Activated CD8-positive, alpha-beta memory T cell treated with anti-CD3 and anti-CD28 coated beads for 24 hours (primary cell): ENCODE results near the gene KIF6.

Source experiments
- DNase-seq: peaks from one replicate; pipeline ENCODE4 v3.0.0-alpha.2; 2020

Gene KIF6

DNA sequence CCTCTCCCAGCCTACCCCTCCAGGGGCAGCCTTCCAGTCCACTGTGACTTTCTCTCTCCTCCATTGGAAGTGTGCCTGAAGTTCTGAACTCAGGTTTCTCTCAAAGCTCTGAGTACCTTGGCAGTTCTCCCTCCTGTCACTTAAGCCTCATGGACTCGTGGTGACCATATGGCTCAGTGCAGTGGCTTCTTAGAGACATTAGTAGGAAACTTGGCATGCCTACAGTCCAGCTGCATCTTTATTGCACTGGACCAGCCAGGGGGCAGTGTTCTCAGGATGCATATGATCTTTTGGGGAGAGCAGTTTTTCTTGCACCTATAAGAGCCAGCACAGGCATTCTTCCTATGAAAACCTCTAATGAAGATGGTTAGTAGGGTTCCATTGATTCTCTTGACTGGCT lies 355.2 kb downstream of the KIF6 start:
- DNase-seq = peak; percentile 26

DNA sequence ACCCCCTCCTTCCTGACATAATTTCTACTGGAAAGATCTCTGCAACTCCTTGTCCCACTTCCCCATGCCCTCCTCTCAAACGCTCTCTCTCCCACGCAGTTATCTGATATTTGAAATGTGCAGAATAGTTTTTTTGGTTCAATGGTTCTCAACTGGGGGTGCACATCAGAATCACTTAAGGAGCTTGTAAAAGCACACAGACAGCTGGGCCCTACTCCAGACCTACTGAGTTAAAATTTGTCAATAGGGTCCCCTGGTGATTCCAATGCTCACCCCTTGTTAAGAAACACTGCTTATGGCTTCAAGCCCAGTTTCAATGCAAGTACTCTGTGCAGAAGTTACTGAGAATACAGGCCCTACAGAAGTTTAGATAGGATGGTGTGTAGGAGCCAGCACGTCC lies 357.5 kb downstream of the KIF6 start:
- no peak for DNase-seq

DNA sequence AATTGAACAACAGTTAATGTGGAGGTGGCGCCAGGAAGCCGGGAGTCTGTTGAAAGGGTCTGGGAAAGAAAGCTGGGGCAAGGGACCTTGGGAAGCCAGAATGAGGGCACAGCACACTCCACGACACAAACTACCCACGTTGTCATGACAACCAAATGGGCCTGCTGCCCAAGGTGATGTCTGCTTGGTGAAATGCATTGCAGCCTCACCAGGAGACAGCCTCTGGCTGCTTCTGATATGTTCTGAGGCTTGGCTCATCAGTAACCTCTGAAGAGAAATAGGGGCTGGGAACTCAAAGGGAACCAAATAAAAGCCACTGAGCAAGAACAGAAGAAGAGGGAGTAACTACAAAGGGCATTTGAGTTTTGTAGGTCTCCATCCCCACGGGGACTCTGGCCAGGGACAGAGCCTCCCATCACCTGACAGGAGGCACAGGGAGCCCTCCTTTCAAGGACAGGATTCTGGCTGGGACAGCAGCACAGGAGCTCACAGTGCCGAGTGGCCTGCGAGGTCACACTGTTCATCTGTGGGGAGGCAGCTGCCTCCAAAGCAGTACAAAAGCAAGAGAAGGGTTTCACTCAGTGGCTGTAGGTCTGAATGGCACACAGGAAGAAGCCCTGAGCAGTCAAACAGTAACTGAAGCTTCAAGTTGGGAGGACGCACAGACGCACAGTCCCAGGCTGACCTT lies 358.1 kb downstream of the KIF6 start:
- peak; percentile 40 for DNase-seq

DNA sequence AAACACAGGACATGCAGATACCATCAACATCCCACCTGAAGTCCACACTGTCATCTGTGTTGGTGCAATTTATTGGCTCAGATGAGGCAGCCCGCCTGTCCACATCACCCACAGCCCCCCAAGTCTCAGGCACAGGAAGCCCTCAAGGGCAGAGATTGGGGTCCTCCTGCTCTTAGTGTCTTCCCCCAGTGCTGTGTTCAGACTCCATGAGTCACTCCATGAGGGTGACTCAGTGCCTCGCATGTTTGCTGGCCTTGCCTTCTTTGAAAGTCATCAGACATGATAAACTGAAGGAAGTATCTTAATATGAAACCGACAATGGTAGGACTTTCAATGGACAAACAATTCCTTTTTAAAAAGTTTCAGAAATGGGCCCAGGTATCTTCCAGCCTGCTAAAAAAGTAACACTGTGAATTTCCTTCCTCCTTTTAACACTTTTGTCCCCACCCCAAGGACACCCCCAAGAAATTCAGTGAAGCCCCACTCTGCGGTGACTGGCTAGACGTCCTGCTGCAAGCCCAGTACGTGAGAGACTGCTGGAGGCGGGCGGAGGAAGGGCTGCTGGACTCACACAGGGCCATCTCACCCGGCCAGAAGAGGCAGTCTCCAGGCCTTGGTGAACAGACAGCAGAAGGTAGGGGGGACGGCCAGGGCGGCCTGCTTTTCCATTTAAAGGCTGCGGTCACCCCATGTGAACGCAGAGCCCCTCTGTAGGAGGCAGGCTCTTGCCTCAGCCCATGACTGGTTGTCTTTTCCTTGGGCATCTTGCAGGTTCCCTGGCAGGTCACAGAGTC lies 359.7 kb downstream of the KIF6 start:
- DNase-seq = peak; percentile 30

DNA sequence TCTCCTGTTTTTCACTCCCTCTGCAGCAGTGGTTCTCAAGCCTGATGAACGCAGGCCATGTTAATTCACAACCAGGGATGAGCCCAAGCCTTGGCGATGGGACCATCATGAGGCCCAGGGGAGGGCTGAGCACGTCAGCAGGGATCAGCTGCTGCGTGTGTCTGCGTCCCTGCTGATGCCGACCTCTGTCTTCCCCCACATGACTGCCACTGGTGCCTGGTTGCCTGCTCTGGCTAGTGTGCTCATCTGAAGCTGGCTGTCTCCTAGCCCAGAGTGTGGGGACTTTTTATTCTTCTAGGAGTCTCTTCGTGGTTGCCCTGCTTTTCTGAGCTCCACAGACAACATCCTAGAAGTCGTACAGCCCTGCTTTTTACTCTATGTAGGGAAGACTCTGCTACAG lies 361.9 kb downstream of the KIF6 start:
- DNase-seq = no peak

DNA sequence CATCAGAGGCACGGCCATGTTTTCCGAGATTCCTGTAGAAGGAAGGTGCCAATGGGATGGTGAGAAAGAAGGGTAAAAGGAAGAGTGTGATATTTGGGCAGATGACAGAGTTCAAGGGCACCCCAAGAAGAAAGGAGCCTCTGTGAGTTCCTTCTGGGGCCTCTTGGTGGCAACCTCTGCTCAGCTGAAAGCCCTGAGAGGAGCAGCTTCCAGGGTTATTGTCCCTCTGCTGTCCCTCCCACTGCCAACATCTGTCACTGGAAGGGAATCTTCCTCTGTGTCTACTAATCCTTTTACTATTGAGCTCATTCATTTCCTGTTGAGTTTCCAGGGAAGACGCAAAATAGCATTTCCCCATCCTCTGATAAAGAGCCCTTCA lies 362.7 kb downstream of the KIF6 start:
- DNase-seq = no peak

DNA sequence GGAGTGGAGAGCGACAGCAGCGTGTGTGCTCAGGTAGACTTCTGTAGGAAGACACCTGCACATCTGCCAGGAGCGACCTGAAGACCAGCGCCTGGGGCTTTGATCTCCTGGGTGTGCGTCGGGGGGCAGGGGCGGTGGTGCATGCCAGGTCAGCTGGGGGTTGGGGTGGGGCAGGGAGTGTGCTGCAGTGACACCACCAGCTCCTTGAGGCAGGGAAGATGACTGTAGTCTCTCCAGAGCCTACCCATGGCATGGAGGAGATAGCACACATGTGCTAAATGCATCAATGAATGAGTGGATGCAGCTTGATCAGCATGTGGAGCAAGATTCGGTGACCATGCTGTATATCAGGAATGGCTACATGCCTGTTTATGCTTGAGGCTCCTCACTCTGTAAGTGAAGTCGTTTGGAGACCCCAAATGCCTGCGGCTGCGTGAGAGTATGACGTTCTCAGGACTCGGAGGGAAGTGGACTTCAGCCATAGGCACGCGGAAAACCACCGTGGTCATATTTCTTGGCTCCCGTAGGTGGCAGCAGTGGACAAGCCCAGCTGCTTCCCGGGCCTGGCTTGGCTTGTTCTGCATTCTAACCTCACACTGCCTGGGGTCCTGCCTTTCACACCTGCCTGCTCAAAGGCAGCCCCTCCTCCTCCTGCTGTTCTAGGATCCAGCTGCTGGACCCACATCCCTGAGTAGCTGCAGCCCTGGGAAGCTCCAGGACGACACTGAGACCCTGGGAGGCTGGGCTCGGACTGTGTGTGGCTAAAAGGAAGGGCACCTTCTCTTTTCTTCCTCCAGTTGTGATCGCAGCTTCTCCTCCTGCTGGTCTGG lies 363.3 kb downstream of the KIF6 start:
- peak; percentile 76 for DNase-seq

DNA sequence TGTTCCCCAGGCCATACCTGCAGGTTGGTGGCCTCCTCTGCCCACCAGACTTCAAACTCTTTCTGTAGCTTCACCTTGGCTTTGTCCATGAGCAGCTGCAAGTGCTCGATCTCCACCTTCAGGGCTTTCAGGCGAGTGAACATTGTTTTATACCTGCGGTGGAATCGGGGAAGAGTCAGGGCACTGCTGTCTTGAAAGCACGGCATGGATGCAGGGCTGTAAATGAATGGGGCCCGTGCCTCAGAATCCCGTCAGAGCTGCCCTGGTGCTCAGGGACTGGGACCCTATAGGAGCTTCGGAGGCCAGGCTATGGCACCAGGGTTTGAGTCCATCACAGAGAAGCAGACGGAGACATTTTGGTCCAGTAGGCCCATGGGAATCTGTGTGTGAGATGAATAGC lies 364.8 kb downstream of the KIF6 start:
- DNase-seq = no peak

DNA sequence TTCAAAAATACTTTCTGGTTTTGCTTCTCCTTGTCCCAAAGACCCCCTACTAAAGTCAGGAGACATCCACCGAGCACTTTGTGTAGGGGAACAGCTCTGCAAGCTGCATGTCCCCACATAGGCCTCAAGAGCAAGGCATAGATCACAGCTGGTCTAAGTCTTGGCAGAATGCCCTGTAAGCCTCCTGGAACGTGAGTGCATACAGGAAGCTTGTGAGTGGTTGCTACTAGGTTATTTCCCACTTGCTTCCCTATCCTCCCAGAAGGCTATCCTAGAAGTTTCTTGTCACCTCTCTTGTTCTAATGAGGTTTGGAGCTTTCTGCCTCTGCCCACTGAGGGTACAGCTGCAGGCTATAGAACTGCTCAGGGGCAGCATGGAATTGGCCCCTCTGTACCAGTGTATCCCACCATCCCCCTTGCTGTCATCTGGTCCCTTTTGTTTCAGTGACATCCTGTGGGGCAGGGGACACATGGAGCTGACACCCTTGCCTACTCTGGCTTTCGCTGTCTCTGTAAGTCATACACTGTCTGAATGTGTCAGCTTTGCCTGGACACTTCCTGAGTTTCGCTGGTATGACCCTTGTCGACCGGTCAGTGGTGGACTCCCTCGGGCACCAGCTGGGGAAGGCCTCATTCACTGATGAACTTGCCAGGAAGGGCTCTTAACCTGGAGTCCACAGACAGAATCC lies 367.1 kb downstream of the KIF6 start:
- no peak for DNase-seq

DNA sequence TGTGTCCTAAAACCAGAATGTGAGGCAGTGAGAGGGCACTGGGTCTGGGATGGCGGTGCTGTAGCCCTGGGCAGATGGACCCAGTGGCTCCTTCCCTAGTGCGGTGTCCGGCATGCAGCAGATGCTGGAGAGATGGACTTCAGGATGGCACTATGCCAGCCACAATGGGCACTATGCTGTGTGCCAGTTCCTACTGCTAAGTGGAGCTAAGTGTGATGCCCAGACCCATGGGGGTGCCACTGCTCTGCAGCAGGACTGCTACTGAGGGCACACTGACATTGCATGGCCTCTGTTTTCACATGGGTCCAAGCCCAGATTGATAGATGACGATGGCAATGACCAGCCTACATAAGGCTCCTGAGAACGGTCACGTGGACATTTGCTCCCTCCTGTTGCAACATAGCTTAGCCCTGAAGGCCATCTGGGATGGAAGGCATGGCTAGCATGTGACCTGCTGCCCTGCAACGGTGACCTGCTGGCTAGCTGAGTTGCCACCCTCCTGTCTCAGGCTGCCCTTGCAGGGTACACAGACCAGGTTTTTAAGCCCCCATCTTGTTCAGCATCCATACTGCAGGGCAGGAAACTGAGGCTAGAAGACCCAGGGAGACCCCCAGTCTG lies 371.4 kb downstream of the KIF6 start:
- DNase-seq = no peak

DNA sequence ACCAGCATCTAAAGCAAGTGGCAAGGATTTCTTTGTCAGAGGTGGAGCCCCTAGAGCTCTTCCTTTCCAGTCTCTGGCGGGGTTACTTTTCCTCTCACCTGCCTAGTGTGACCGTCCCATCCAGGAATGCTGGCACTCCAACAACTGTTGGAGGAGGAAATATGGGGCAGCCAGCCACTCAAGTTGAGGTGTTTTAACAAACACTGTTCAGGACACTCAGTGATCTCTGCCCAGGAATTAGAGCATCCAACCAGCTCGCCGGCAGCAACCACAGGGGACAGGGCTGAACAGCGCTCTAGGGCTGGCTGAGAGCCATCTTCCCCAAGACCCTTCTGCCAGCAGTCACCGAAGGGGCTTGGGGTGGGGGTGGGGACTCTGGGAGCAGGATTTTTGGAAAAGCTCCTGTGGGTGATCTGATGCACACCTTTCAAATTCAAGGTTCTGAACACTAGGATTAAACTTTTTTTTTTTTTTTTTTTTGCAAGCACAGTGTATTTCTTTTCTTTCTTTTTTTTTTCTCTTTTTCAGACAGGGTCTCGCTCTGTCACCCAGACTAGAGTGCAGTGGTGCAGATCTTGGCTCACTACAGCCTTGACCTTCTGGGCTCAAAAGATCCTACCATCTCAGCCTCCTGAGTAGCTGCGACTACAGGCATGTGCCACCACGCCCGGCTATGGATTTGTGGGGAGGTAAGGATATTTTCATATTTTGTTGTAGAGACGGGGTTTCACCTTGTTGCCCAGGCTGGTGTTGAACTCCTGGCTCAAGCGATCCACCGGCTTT lies 374.3 kb downstream of the KIF6 start:
- no peak for DNase-seq

DNA sequence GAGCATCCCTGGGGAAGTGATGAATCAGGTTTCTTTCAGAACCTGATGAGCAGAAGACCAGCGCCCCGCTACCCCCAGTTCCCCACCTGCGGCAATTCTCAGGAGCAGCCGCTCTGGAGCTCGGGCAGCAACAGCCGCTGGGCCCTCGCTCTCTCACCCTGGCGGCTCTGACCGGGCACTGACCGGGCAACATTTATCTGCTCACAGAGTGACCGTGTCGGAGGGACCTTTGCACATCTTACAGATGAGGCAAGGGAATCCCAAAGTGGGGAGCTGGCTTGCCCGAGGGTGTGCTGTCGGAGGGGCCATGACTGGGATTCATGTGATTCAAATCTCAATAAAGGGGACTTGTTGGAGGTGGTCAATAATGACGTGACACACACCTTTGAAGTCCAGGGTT lies 376.5 kb downstream of the KIF6 start:
- DNase-seq = no peak

DNA sequence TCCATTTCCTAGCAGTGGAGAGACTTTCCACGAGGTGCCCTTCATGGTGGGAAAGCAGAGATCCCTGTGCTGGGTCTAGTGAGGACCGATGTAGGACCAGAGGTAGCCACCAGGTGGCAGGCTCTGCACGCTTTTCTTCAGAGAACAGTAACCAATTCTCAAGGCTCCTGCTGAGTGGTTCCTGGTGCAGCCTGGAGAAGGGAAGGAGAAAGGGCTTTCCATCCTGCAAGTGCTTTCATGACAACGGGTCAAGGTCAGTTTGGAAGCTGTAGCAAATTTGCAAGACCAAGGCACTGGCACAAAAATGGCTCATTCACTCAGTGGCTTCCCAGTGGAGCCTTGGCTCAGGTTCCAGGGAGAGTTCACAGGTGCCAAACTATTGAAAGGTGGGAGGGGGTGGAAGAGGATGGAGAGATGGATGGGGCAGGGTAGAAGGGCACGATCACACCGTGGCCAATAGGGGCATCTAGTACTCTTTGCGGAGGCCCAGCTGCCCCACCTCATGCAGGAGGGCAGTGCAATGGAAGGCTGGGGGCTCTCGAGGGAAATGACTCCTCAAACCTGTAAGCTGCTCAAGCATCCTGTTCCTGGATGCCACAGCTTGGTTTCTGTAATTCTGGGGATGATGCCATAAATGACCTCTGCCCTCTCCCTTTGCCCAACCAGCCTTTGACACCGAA lies 377.2 kb downstream of the KIF6 start:
- peak; percentile 85 for DNase-seq

DNA sequence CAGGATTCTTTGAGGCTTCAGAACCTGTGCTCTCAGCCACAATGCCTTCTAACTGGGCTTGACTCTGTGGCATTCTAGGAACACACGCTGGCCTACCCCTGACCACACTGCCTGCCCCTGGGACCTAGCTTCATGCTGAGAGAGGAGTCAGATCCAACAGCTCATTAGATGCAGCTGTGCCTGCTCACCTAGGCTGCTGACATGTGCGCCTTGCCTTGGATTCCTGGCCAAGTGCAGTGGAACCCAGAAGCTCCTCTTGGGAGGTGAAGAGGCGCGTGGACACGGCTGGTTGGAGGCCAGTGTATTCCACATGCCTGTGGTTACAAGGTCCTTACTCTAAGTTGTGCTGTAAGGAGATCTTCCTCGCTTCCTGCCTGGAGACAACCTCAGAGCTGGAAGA lies 378.0 kb downstream of the KIF6 start:
- no peak for DNase-seq

DNA sequence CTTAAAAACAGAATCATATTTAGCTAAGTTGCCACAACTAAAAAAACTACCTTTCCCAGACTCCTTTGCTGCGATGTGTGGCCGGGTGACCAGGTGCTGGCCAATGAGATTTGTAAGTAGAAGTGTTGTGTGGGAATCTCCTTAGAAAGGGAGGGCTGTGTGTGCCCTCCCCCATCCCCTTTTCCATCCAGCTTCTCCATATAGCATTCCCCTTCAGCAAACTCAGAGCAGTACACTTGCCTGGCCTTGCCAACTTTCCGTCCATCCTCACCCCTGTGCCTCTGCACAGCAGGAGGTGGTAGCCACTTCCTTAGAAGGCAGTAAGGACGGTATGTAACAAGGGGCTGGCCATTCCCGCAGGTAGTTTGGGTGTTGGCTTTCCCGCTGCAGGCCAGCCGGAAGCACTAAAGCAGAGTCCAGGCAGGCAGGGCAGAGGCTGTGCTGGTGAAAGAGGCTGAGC lies 380.4 kb downstream of the KIF6 start:
- no peak for DNase-seq

DNA sequence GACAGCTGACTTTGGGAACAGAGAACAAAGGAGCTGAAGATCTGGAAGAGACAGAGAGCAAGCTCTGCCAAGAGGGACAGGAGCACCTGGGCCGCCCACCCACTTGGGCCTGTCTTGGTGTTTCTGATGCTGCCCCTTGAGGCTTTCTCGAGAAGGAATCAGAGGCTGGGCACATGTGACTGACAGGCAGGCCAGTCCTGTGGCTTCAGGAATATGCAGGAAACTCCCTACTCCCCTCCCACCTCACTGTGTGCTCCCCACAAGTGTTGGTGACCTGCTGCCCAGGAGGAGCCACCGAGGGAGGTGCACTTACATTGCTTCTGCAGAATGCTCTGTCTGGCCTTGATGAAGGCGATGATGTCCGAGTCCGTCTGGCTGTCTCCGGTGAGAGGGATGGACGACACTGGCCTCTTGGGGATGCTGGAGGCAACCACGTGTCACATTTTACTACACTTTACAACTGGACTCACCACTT lies 381.8 kb downstream of the KIF6 start:
- DNase-seq = no peak

DNA sequence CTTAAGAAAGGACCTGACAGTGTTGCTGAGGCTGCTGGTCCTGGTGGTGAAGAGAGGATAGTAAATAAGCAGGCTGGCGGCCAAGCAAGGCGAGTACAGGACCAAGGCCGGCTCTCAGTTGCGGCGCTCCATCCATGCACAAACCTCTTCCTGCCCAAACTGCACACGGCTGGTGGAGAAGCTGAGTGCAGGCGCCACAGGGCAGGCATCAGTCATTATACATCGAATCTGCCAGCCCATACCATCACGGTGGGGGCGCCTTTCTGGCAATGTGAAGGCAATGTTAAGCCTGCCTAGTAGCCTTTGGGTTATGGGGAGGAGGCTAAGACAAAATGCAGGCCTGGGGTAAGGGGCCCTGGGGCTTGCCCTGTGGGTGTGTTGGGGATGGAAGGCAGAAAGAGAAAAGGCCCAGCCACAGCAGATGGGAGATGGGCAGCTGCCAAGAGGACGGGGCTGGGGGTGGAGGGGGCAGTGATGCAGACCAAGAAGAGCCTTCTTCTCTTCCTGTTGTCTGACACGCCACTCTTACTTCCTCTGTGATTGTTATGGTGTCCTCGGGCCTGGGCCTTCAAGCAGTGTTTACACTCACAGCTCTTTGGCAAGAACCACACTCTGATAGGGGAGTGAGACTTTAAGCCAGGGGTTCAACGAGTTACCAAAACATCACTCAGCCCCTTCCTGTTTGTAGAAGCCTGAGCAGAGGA lies 382.4 kb downstream of the KIF6 start:
- no peak for DNase-seq

DNA sequence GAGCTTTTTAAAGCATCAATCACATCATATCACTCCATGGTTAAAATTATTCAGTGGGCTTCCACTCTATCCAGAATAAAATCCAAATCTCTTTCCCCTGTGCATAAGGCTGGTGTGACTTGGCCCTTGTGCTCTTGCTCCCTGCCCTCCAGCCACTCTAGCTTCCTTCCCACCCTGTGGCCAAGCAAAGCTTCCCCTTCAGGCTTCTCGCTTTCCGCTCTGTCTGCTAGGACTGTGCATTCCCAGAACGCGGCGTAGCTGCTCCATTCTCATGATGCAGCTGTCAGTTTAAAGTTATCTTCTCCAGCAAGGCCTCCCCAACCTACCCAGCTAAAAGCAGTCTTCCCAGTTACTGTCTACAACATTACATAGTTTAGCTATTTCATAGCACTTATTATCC lies 383.3 kb downstream of the KIF6 start:
- DNase-seq = no peak

DNA sequence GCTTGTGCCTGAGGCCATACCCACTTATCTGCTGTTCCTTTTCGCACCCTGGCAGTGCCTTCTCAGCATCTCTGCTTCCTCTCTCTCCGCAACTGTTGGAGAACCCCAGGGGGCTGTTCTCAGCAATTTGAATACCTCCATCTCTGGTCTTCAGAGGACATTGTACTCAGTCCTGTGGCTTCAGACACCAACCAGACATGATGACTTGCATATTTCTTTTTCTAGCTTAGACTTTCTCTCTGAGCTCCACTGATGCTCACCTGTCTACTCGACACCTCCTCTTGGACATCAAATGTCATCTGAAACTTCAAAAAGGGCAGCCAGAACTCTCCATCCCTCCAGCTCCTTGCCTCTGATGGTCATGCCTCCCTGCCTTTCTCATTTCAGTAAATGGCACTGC lies 383.9 kb downstream of the KIF6 start:
- DNase-seq = no peak

DNA sequence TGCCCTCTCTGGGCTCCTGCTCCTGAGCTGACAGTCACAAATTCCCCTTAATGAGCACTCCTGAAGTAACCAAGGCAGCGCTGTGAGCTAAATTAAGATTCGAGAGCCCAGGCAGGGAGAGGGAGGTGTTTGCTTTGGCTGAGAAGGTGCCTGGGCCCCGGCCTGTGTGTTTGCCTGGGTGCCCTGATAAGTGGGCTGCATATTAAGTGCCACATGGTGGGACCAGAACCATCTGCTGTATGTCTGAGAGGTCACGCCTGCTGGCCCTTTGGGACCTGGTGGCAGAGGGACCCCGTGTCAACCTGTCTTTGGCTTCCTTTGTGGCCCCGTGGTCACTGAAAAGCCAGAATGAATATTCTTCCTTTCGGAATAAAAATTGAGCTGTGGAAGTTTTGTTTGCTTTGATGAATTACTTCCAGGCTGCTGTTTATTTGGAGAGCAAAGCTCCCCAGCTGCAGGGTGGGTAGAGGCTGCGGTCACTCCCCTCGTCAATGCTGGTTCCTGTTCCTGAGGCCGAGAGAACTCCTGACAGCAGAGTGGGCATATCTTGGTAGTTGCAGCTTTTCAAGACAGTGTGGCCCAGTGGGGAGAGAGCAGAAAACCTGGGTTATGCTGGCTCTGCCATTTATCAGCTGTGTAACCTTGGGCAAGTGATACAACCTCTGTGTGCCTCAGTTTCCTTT lies 385.2 kb downstream of the KIF6 start:
- no peak for DNase-seq
